GM15510 (cell line): ENCODE results near the gene NQO2.

Source experiments
- POLR2A ChIP-seq: IDR thresholded peaks from 3 replicates; pipeline ENCODE4 v1.6.1; 2011; ENCODE audit warnings: borderline replicate concordance; ENCODE audit not compliant: insufficient read length; ENCODE audit errors: extremely low read depth

Gene NQO2

DNA sequence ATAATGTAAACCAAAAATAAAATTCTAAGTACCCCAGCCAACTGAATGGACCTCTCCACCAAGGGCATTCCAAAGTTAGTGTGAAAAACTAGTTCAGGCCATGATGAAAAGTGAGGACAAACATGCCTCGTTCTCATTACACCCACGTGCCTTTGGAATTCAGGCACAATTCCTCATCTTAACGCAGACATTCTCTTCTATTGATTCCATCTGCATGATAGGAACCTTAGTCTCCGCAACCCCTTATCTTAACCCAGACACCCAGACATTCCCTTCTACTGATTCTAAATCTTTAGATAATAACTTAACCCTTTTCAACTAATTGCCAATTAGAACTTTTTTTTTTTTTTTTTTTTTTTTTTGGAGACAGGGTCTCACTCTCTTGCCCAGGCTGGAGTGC, 20.8 kb upstream of the NQO2 start:
- no peak for TF ChIP-seq POLR2A

DNA sequence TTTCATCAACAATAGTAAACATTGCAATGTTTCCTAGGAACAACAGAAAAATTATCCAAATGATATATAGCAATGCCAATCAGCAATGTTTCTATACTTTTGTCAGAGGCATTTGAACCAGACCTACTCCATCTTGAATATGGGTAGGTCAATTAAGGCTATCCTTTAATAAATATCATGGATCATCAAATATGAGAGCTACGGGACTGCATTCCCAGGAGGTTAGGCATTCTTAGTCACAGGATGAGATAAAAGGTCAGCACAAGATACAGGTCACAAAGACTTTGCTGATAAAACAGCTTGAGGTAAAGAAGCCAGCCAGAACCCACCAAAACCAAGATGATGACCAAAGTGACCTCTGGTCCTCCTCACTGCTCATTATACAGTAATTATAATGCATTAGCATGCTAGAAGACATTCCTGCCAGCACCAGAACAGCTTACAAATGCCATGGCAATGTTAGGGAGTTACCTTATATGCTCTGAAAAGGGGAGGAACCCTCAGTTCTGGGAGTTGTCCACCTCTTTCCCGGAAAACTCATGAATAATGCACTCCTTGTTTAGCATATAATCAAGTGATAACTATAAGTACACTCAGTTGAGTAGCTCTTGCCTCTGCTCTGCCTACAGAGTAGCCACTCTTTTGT, 19.8 kb upstream of the NQO2 start:
- no peak for TF ChIP-seq POLR2A

DNA sequence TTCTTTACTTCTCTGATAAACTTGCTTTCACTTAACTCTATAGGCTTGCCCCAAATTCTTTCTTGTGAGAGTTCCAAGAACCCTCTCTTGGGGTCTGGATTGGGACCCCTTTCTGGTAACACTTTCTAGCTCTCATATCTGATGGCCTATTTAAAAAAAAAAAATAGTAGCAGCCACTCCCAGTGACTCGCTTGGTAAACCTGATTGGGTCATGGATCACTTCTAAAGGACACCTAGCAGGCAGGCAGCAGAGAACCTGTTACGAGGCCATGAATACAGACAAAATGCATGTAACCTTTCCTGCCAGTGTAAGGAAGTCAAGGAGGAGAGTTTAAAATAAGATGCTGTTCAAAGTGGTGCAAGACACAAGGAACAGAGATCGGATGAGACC, 19.2 kb upstream of the NQO2 start:
- TF ChIP-seq POLR2A, result no peak

DNA sequence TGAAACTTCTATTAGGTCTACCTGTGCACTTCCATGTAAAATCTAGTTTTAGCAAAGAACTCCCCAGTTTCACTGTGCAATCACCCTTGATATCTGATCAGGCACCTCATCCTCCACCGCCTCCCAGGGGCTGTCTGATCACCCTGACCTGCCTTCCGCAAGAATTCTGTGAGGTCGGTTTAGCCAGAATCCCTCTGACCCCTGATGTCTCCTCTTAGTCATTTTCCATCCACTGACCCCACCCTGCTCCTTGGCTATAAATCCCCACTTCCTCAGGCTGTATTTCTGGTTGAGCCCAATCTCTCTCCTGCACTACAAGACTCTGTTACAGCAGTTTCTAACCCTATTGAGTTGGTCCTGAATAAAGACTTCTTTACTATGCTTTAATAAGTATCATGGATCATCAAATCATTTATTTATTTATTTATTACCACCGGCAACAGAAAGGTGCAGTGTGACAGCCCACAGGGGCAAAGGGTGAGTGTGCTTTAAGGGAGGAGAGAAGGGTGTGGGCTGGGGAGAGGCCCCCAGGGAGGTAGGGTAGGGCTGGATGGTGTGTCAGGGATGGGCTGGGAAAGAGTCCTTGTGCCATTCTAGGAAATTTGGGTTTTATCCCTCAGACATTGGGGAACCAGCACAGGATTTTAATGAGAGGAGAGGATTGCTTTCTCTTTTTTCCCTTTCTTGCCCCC, 17.1 kb upstream of the NQO2 start:
- TF ChIP-seq POLR2A, result no peak

DNA sequence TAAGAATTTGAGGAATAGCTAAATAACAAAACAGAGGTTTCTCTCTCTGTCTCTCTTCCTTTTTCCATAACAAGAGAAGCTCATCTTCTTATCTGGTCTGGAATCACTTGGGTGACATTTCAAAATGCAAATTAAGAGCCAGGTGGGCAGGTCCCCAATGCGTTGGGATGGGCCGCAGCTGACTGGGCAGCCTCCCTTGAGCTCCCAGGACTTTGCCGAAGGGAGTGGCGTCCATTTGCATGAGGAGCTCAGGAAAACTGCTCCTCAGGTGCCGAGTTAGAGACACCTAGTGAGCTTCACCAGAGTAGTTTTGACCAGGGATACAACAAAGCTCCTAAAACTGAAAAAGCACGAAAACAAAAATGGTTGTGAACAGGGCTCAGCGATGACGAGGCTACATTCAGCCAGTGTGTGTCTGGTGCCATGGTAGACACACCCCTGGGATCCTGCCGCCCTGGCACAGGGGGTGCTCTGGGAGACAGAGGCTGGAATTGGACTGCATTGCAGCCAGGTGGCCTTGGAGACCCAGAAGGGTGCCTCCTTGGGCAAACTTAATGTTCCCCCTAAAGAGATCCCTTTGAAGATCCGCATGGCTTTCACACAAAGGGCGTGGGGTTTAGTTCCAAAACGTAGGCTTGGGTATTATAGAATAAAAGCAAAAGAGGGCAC, 14.8 kb upstream of the NQO2 start:
- no peak for TF ChIP-seq POLR2A

DNA sequence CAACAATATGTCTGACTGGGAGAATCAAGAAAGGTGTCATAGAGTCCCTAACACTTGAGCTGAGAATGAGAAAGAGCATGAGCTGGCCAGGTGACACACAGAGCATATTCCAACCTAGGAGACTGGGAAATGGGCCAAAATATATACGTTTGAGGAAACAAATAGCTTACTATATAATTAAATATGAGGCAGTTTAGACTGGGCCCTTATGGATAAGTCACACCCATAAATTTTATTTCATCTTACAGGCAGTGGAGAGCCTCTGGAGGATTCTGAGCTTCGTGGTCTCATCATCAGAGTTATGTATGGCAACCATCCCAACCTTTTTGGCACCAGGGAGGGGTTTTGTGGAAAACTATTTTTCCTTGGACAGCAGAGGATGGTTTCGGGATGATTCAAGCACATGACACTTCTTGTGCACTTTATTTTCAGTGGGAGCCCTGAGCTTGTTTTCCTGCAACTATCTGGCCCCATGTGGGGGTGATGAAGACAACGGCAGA, 12.9 kb upstream of the NQO2 start:
- no peak for TF ChIP-seq POLR2A

DNA sequence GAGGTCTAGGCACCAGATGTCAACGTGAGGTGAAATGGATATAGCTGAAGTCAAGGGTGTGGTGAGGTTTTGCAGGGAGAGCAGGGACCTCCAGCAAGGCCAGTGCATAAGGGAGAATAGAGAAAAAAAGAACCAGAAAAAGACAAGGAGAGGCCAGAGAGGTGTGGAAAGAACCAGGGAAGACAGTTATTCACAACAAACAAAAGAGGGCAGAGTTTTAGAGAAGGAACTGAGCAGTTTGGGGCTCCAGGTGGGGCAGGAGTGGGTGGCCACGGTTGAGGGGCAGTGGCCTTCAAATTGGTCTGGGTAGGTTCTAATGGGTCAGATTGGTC, 11.6 kb upstream of the NQO2 start:
- no peak for TF ChIP-seq POLR2A

DNA sequence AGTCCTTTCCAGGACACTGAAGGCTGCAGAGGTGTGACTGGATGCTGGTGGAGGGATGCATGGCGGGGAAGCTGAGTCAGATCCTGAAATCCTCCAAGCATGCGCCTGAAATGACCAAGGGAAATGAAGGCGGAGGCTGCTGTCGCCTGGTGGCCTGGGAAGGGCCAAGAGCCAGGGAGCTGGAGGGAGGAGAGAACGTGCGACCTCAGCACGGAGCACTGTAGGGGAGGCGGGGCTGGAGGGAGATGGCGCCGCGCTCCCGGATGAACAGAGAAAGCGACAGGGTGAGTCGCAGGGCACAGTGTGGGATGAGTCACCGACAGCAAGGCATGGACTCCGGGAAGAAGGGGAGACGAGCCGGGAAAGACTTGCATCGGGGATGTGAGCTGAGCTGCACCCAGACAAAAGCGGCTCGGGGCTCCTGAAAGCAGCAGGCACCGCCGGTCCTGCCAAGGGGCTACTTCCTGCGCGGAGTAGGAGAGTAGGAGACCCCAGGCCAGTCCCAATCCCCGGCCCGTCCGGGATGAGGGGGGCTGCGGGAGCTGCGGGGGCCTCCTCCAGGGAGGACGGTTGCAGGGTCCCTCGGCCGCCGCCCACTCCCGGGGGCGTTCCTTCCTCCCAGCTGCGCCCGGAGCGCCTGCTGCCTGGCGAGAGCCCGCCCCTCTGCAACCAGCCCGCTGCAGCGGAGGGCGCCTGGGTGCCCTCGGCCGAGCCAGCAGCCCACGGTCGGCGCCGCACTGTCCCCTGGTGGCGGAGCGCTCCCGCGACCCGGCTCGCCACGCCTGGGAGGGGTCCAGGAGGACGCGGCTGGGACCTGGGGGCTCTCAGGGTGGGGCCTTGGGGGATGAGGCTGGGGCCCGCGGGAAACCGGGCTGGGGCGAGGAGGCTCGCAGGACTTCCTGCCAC, 11.0 kb upstream of the NQO2 start:
- peak; percentile 31 for TF ChIP-seq POLR2A

DNA sequence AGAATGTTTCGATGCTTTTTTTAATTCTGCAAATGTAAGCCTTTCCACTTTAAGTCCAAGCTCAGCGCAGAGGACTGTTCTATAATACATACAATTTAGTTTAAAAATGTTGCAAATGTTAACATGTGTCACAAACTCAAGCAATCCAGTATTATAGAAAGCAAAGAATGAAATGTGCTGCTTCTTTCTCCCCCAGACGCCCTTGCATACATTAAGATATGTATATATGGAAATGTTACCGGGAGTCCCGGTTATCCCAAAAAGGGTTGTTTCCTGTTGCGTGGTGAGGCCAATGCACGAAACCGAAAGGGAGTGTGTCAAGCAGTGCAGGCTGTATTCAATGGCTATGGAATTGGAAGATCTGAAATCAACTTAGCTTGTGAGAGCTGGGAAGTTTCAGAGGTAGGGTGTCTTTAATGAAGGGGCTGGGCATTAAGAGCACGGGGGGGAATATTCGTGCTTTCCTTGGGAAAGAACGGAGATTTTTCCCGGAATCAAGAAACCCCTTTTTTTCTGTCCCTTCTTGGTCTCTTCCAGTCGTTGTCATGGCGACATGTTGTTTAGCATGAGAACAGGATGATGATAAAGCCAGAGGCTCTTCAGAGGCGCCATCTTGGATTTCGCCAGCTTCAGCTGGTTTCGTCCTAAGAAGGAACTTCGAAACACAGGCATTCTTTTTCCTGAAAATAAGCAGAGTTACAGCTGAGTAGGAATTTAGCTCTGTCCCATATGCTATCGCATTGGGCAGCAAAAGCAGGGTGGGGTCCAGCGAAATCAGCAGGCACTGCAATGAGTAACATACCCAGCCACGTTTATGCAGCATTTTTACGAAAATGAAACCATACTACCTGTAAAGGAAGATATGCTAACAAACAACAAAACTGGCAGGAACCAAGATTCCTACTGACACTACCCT, 10.1 kb upstream of the NQO2 start:
- peak; percentile 39 for TF ChIP-seq POLR2A

DNA sequence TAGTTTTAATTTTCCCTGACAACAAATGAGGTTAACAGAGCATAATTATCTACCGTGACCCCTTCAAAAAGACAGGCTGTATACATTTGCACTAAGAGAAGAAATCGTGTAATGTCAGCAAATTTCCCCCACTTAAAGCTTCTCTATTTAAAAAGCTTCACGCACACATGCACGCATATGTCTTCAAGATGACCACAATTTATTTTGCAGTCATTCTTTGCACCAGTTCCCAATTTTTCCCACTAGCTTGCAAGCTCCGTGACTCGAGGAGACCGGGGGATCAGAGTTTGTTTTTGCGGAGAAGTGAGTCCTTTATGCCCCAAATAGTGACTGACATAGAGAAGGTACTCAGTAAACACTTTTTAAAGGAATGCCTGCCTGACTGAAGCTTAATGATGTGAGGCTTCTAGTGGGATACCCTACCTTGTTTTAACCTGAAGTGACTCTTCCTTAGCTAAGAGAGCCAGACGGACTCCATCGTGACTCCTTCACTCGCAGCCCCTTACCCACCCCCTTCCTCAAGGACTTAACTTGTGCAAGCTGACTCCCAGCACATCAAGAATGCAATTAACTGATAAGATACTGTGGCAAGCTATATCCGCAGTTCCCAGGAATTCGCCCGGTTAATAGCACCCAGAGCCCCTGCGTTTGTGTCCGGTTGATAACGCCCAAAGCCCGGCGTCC, 9.3 kb upstream of the NQO2 start:
- no peak for TF ChIP-seq POLR2A

DNA sequence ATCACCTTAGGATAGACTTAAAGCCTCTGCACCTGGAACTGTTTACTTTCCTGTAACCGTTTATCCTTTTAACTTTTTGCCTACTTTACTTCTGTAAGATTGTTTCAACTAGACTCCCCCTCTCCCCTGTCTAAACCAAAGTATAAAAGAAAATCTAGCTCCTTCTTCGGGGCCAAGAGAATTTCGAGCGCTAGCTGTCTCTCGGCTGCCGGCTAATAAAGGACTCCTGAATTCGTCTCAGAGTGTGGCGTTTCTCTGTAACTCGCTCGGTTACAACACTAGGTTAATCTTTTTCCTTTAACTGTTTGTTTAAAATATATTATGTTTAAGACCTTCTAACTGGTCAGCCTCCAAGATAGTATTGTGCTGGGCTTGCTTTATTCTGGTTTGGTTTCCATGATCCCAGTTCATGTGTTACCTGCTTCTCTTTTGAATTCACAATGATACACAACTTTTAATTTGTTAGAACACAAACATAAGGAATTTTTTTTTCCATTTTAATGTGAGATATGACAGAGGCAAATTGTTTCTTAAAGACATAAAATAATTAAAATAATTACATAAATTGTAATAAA, 8.7 kb upstream of the NQO2 start:
- no peak for TF ChIP-seq POLR2A

DNA sequence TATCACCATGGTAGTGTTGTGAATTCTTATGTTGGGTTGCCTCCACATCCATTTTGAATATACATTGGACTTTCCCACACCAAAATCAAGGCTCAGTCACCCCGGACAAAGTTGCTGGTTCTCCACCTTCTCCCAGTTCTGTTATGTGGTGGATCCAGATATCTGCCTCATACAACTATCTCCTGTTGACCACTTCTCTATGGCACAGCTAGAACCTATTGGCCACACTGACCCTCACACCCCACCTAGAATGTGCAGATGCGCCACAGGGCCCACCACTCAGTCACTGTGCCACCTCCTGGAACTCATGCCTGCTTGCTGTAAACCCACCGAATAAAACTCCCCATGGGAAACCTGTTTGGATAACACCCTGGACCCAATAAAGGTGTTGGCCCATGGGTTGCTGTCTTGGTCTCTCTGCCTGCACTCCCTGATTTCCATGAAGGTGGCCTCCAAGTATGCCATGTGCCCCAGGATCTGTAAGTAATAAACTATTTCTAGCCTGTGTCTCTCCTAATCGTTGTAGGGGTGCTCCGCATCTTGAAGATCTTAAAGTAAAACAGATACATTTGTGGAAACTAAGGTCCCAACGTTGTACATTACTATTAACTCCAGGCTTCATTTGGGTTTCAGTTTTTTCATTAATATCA, 7.2 kb upstream of the NQO2 start:
- TF ChIP-seq POLR2A, result no peak
